DMS53 (cell line): ENCODE measurements around the gene PRSS53.
"Not testable (repeated sequence)": the region's sequence is repeated elsewhere in the genome, so short reads cannot be mapped to it uniquely, and the experiment has no call there.

Experiments
- DNase-seq: peaks from one replicate; lab custom pipeline; 2025; lab: John Stamatoyannopoulos, UW

Gene PRSS53

GRCh38 chr16:31117384-31118222 is 28.9 kb upstream of the PRSS53 start, which contains the start of gene KAT8:
KAT8 (plus strand) TSS chr16:31117664; CDS start chr16:31117682, 18 bp downstream.
- DNase-seq, result peak; percentile 98

DNA sequence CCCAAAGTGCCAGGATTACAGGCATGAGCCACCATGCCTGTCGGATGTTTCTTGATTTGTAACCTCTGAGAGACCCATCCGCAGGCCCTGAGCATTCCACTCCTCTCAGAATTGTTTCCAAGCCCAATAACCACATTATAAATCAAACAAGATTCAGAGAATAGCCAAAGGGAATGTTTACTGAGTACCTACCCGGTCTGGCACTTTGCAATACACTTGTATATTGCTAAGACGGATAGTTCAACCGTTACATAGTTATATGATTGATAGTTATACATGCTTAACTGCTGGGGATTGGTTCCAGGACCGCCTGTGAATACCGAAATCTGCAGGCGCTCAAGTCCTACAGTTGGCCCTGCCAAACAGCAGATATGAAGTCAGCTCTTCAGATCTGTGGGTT is 25.7 kb upstream of the PRSS53 start:
- DNase-seq, result no peak

DNA sequence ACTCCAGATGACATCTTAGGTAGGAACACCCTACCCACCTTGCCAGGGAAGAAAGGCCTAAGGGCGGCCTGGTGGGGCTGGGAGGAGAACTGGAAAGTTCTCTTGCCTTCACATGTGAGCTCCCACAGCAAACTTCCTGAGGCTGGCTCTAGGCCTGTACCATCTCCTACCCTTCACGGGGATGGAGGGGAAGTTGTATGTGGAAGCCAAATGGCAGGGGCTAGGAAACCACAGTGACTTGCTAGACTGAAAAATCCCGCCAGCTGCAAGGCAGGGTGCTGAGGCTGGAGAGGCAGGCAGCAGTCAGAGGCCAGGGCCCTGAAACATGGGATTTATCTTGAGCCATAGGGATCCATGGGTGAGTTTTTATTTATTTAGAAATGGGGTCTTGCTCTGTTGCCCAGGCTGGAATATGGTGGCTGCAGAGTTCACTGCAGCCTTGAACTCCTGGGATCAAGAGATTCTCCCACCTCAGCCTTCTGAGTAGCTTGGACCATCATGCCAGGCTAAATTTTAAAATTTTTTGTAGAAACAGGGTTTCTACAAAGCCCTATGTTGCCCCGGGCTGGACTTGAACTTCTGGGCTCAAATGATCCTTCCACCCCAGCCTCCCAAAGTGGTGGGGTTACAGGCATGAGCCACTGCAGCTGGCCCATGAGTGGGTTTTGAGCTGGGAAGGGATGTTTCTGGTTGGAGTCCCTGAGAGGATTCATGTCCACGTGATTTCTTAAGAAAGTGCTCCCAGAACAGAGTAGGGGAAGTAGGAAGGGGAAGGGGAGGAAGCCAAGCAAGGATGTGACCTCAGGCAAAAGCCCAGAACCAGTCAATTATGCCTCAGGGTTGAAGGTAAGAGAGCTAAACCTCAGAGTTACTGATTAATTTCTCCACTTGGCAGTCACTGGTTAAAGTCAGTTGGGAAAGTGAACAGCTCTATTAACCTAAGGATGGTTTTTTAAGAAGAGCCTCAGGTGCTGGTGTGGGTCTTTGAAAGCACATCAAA is 24.7 kb upstream of the PRSS53 start:
- peak; percentile 54 for DNase-seq

DNA sequence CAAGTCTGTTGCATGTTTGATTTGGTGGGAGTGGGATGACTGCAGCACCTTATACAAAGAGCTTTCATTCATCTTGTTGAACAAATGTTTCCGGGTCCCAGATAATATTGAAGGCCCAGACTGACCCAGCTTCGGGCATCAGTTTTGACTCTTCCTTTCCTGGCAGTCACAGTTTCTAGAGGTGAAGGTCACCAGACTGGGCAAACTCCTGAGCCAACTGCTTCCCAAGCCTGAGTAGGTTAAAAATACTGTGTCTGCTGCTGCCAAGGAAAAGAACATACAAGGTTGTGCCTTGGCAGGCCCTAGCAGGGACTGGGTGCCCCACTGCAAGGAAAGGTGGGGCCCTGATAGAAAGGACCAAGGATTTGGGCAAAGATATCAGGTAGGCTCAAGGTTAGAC is 24.0 kb upstream of the PRSS53 start:
- DNase-seq, result no peak

GRCh38 chr16:31111881-31112466 is 23.2 kb upstream of the PRSS53 start:
- no peak for DNase-seq

- no peak for DNase-seq
Measured at GRCh38 chr16:31110106-31111034, 21.6 kb upstream of the PRSS53 start.

DNA sequence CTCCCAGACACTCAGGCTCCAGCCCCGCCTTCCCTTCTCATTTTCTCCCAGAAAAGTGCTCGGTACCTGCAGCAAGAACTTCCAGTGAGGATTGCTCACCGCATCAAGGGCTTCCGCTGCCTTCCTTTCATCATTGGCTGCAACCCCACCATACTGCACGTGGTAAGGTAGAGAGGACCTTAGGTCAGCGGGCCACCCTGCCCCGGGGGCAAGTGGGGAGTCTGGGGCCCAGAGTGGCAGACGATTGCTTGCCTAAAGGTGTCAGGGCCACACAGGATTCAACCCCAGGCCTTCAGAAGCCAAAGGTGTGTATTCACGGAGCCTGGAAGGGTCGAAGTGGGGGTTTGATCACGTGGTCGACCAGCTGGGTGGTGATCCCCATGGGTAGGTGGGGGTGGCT is 20.9 kb upstream of the PRSS53 start:
- no peak for DNase-seq

DNA sequence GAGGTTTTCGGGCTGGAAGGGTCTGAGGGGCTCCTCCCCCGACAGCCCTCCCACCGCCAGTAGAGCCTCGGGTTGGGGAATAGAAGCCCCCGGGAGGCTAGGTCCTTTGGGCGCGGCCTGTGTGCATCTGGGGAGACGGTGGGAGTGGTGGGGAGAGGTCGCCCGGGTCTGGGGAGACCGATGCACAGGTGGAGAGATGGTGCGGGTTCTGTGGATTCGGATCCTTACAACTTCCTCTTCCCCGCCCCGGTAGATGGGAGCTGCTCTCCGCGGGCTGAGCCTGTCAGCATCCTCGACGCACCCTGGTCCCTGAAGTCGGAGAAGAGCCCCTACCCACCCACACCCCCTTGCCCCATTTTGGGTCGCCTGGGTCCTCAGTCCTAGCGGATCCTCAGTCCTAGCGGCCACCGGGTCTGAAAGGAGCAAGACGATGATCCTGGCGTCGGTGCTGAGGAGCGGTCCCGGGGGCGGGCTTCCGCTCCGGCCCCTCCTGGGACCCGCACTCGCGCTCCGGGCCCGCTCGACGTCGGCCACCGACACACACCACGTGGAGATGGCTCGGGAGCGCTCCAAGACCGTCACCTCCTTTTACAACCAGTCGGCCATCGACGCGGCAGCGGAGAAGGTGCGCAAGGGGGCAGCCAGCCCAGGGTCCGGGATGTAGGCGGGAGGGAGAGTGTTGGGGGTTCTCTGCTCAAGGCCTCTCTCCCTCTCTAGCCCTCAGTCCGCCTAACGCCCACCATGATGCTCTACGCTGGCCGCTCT is 20.2 kb upstream of the PRSS53 start:
- peak; percentile 15 for DNase-seq

DNA sequence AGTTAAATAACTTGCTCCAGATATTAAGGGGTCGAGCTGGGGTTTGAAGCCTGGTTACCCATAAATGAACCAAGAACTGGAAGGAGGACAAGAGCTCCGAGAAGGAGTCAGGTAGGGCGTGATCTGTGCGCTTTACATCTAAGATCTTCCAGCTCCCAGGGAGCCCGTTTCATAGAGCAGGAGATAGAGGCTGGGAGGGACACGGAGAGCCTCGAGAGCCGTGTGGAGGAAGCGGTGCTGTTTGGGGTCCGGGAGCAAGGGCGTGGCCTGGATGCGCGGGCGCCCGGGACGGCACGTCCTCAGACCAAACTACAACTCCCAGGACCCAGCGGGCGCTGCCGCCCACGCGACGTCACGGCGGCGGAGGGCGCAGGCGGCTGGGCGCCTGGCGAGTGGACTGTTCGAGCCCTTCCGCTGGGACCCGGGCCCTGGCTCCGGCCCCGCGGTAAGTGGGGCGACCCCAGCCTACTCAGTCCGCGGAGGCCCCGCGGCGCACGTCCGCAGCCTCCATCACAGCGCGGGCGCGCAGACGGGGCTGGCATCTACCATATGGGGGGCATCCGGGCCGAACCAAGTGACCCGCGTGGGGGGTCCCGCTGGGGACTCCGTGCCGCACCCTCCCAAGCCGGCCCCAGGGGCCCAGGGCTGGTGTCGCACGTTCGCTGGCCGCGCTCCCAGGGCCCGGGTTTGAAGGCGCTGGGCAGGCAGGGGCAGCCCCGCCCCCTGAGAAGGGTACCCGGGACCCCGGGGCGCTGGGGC is 19.5 kb upstream of the PRSS53 start, which contains the start of gene BCKDK:
TSS of gene BCKDK (plus strand) at position 352 of the 759 bp plus-strand sequence. CDS start 838 bp downstream, outside the sequence.
- peak; percentile 73 for DNase-seq

- DNase-seq, result no peak
Measured at GRCh38 chr16:31107465-31107867, 18.7 kb upstream of the PRSS53 start.

GRCh38 chr16:31106509-31107464 is 18.0 kb upstream of the PRSS53 start:
- DNase-seq, result no peak

DNA sequence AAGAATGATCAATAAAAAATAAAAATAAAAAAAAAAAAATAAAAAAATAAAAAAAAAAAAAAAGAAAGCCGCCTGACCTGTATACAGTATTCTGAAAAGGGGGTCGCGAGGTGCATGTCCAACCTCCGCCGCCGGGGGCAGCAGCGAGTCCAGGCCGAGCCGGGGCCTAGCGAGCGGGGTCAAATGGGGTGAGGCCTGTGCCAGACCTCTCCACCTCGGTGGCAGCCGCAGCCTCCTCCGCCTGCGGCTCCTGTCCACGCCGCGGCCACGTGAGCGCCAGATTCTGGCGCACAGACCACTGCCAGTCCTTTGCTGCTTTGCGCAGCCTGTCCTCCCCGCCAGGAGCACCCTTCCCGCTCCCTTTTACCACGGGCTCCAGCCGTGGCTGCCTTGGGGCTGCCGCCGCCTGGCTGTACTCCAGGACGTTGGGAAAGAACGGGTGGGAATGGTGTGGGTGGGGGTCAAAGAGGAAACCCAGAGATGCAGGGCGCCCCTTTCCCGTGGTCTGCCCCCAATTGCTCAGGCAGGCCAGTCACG is 17.0 kb upstream of the PRSS53 start:
- peak; percentile 87 for DNase-seq

- DNase-seq, result not testable (repeated sequence)
Measured at GRCh38 chr16:31100876-31101641, 12.3 kb upstream of the PRSS53 start.

- peak; percentile 73 for DNase-seq
Measured at GRCh38 chr16:31099860-31100638, 11.3 kb upstream of the PRSS53 start.

GRCh38 chr16:31094424-31095120 is 5.8 kb upstream of the PRSS53 start, which contains the start of gene VKORC1:
VKORC1 (minus strand) TSS chr16:31094797; CDS start chr16:31094729, 68 bp downstream.
- peak; percentile 98 for DNase-seq

- peak; percentile 51 for DNase-seq
Measured at GRCh38 chr16:31094088-31094423, 5.3 kb upstream of the PRSS53 start.
